Measurements from ENCODE around the gene LIMS4. TPM values are rescaled to one million over a fixed set of nuclear protein-coding genes. Genes with fewer than 3 reads are reported as not detected.
A peak's percentile ranks its signal among the peaks of the same experiment; 100 is the strongest.
"Not testable (repeated sequence)": the region's sequence is repeated elsewhere in the genome, so short reads cannot be mapped to it uniquely, and the experiment has no call there.

LIMS4 gene
- total RNA-seq, 1 donor from 2014 or later = 4.5 TPM

GRCh38 chr2:110455080-110455670 lies 17.4 kb downstream of the LIMS4 start:
- intact Hi-C loops (cut with DNase I); DNase-seq (ENCODE audit: low spot score): not testable (repeated sequence)

GRCh38 chr2:110450951-110451350 lies 21.7 kb downstream of the LIMS4 start:
- DNase-seq (ENCODE audit: low spot score); intact Hi-C loops (cut with DNase I): not testable (repeated sequence)

- intact Hi-C loops (cut with DNase I); DNase-seq (ENCODE audit: low spot score): not testable (repeated sequence)
These were observed 23.3 kb downstream of the LIMS4 start for GRCh38 chr2:110449127-110449947.

GRCh38 chr2:110446644-110447043 lies 26.0 kb downstream of the LIMS4 start:
- intact Hi-C loops (cut with DNase I); DNase-seq (ENCODE audit: low spot score): not testable (repeated sequence)

GRCh38 chr2:110443305-110444005 lies 29.2 kb downstream of the LIMS4 start:
- DNase-seq (ENCODE audit: low spot score); intact Hi-C loops (cut with DNase I): not testable (repeated sequence)

DNA sequence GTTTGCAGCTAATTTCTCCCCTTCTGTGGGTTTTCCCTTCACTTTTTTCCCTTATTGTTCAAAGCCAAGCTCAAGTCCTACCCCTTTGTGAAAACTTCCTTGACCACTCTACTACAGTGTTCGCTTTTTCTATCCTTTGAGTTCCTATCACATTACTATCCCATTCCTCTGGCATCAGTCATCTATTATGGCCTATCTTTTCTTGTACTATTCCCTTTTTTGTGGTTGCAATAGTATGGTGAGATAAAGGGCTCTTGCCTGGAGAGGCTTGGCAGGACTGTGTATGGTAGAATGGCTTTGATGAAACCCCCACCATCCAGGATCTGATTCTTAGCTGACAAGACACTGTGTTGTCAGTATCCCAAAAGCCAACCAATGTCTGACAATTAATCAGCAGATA lies 30.7 kb downstream of the LIMS4 start:
- DNase-seq (ENCODE audit: low spot score); intact Hi-C loops (cut with DNase I): not testable (repeated sequence)

- intact Hi-C loops (cut with DNase I) = not testable (repeated sequence)
These were observed 38.1 kb downstream of the LIMS4 start for GRCh38 chr2:110434565-110434964.

GRCh38 chr2:110425725-110426124 lies 46.9 kb downstream of the LIMS4 start:
- intact Hi-C loops (cut with DNase I); DNase-seq (ENCODE audit: low spot score): not testable (repeated sequence)

More at GRCh38 chr2:110434565-110434964, 38.1 kb downstream of the LIMS4 start:
- DNase-seq (ENCODE audit: low spot score) = not testable (repeated sequence)

GRCh38 chr2:110424421-110424820 lies 48.2 kb downstream of the LIMS4 start:
- intact Hi-C loops (cut with DNase I) = not testable (repeated sequence)
- DNase-seq (ENCODE audit: low spot score) = peak; percentile 43

DNA sequence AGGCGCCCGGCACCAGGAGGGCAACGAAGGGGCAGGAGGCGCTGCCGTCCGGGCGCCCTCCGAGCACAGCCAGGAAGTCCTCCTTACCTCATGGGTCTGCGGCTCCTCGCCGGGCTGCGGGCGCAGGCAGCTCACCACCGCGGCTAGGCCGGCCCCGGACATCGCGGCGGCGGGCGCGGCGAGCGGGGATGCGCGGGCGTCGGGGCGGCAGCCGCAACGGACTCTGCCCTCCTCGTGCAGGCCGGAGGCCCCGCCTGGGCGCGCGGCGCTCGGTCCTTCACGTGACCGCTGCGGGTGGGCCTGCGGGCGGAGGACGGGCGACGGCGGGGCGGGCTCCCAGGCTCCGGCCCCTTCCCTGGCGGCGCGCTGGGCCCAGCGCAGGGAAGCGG lies 49.0 kb downstream of the LIMS4 start:
- DNase-seq (ENCODE audit: low spot score); intact Hi-C loops (cut with DNase I): not testable (repeated sequence)

DNA sequence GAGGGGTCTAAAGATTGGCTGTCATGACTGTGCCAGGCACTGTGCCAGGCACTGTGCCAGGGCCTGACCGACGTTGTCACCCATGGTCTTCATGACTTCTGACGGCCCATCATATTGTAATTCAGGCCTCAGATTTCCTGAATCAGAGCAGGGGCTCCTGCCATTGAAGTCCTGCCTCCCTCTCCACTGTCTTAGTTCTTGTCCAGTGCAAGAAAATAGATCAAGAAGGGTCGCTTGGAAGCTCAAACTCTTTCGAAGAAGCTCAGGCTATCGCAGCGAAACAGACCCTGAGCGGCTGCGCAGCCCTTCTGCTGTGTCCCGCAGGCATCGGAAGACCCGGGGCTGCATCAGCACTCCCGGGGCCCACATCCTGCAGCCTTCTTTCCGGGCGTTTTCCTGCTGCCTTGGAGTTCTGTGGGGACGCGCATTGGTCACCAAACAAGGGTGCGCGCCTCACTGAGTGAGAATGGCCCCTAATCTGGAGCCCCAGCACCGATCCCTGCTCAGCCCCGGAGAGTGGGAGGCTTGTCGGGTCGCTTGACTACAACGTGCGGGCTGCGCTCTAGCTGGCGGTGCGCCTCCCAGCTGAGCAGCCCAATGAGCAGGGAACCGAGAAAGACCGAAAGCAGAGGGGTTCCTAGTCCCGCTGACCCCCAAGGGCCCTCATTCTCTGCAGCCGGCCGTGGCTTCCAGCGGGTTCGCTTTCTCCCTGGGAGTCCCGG lies 49.6 kb downstream of the LIMS4 start:
- DNase-seq (ENCODE audit: low spot score); intact Hi-C loops (cut with DNase I): not testable (repeated sequence)

DNA sequence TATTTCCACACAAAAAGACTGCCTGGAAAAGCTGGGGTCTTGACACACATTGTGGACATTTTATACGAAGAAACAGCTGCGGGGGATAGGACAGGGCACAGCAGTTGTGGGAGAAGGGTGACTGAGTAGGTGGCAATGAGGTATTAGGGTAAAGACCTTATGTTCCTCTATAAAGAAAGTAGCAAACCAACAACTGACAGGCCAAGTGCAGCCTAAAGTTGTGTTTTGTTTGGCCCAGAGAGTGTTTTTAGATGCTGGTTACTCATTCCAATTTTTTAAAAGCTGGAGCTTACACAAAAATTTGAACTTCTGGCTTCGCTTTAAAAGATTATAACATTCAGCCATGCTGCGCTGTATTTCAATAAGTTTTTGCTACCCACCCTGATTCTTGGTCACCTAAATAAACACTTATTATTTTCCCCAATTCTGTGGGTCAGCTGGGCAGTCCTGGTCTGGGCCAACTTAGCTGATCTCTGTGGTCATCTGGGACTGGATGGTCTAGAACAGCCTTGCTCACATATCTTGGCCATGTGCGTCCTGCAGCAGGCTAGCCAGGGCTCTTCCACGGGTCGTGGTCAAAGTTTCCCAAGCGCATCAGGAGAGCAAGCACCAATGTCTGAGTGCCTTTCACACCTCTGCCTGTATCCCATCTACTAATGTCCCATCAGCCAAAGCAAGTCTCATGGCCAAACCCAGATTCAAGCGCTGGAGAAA lies 51.8 kb downstream of the LIMS4 start:
- intact Hi-C loops (cut with DNase I); DNase-seq (ENCODE audit: low spot score): not testable (repeated sequence)

GRCh38 chr2:110407142-110407541 lies 65.5 kb downstream of the LIMS4 start:
- intact Hi-C loops (cut with DNase I); DNase-seq (ENCODE audit: low spot score): not testable (repeated sequence)

DNA sequence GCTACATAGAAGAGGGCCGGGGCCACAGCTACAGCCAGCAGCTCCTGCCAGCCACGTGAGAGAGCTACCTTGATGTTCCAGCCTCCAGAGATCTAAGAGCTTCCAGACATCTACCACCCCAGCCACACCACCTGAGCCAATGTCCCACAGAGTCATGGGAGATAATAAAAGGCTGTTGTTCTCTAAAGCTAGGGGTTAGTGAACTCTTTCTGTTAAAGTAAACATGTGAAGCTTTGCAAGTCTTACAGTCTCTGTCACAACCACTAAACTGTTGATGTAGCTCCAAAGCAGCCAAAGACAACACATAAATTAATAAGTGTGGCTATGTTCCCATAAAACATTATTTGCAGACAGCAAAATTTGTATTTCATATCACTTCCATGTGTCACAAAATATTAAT lies 67.6 kb downstream of the LIMS4 start:
- DNase-seq (ENCODE audit: low spot score); intact Hi-C loops (cut with DNase I): not testable (repeated sequence)

GRCh38 chr2:110404246-110404645 lies 68.4 kb downstream of the LIMS4 start:
- DNase-seq (ENCODE audit: low spot score); intact Hi-C loops (cut with DNase I): not testable (repeated sequence)

DNA sequence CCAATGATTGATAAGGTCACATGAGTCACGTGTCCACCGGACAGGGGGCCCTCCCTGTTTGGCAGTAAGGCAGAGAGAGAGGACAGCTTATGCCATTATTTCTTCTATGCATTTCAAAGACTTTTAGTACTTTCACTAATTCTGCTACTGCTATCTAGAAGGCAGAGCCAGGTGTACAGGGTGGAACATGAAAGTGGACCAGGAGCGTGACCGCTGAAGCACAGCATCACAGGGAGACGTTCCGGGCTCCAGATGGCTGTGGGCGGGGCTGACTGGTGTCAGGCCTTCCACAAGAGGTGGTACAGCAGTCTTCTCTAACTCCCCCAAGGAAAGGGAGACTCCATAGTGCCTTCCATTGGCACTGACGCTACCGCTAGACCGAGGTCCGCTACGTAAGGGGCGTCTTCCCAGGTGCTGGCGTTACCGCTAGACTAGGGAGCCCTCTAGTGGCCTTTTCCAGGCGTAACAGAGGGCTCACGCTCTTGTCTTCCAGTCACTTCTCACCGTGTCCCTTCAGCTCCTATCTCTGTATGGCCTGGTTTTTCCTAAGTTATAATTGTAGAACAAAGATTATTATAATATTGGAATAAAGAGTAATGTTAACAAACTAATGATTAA lies 71.5 kb downstream of the LIMS4 start:
- intact Hi-C loops (cut with DNase I) = not testable (repeated sequence)

DNA sequence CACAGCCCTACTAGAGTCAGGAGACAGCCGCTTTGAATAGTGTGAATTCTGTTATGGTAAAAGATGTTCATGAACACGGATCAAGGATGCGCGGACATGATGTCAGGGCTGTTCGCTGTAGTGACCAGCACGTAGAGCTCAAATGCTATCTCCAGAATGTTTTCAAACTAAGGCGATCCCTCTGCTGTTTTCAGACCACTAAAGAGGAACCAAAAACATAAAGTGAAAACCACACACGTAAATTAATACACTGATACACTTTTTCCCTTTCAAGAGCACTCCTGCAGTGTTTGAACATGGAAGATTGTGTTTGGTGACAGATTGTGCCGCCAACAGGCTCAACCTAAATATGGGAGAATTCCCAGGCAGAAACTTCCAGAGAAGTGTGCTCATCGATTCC lies 73.2 kb downstream of the LIMS4 start:
- DNase-seq (ENCODE audit: low spot score); intact Hi-C loops (cut with DNase I): not testable (repeated sequence)

More for the DNA sequence above, 71.5 kb downstream of the LIMS4 start:
- DNase-seq (ENCODE audit: low spot score) = not testable (repeated sequence)

DNA sequence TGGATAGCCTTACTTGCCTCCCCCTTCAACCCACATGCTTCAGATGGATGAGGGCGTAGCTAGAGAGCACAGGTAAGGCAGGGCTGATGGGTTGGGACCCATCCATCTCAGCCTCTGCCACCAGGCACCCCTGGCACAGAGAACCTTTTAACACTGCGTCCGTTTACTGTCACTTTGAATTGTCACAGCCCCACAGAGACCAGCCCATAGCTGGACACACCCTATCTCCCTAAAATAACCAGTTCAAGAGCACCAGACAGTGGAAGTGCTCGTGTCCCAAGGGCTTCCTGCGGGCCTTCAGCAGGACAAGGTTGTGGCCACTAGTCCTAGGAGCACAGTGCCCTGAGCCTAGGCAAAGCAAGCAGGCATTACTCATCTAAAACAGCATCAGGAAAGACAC lies 76.6 kb downstream of the LIMS4 start:
- intact Hi-C loops (cut with DNase I); DNase-seq (ENCODE audit: low spot score): not testable (repeated sequence)
